ENCODE results near the gene SAFB2.

SAFB2 gene

DNA sequence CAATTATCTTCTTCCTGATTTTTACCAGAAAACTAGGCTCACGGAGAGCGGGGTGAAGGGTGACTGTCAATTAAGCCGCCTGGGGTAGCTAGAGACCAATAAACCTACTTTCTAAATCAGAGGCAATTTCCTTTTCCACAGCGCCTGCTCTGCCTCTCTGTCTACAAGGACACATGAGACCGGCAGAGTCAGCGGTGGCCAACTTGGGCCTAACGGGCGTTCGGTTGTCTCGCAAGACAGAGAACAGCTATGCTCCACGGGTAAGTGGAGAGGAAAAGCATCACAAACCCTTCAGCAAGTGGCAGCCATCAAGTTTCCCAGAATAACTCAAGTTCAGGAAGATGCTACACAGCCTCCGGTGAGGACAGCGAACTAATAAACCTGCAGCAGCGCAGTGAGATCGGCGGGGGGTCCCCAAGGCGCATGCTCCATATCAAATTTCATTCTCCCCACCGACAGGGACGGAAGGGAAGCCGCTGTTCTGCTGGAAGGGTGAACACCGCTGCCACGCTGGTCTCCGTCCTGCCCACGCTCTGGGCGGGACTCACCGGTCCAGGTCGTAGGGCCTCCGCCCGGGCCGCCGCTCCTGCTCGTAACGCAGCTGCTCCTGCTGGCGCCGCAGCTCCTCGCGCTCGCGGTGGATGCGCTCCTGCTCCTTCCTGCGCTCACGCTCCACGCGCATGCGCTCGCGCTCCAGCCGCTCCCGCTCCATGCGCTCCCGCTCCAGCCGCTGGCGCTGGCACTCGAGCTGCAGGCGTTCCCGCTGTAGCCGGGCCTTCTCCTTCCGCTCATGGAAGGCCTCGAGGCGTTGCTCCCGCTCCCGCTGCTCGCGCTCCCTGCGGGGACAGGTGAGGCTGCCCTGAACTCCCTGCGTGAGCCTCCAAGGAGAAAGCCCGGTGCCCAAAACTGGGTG lies 29.0 kb downstream of the SAFB2 start:
- Mint-ChIP-seq H3K27ac (peak overlapping the region in 1 of 3 experiments; percentile 61), H3K4me3 (no peak overlapping the region), H3K27me3 (ENCODE audit: low read depth) (no peaks in the 10 kb centered on the region), H3K36me3 (ENCODE audit: low read depth) (peaks cover 73% of the 10 kb centered on the region), H3K9me3 (no peaks in the 10 kb centered on the region), H3K4me1 (no peaks in the 10 kb centered on the region)
- TF ChIP-seq, protein P1, sequence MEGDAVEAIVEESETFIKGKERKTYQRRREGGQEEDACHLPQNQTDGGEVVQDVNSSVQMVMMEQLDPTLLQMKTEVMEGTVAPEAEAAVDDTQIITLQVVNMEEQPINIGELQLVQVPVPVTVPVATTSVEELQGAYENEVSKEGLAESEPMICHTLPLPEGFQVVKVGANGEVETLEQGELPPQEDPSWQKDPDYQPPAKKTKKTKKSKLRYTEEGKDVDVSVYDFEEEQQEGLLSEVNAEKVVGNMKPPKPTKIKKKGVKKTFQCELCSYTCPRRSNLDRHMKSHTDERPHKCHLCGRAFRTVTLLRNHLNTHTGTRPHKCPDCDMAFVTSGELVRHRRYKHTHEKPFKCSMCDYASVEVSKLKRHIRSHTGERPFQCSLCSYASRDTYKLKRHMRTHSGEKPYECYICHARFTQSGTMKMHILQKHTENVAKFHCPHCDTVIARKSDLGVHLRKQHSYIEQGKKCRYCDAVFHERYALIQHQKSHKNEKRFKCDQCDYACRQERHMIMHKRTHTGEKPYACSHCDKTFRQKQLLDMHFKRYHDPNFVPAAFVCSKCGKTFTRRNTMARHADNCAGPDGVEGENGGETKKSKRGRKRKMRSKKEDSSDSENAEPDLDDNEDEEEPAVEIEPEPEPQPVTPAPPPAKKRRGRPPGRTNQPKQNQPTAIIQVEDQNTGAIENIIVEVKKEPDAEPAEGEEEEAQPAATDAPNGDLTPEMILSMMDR (IDR thresholded peaks at IDR 0.05; ENCODE audit: unreplicated experiment in 3 of 3) = no peak

DNA sequence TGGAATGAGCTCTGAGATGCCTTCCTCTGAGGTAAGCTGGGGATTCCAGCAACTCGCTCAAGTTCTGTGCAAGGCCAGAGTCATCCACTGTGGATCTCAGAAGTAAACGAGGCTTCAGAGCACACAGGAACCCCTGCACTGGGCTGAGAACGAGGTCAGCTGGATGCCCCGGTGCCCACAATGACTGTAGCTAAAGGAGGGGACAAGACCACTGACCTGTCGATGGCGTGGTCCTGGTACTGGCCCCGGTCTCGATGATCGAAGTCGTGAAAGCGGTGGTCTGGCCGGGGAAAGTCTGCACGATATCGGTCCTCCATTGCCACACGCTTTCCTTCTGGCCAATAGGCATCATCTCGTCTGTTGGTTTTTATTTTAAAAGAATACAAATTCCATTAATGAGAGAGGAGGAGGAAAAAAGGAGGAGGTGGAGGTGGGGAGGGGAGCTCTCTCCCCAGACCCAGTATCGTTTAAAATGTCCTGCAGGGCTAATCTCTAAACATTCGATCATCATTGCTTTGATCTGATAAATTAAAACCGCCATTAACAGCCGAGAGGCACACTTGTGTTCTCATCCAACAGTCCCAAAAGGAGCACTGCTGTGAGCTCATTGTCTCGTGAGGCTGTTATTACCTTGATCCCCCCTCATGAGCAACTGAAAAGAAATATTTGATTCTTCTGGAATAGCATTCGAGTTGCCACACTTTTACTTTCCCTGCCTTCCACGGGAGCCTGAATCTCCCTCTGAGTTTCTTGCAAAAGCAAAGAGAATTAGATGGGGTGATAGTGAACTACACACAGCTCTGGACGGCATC lies 29.8 kb downstream of the SAFB2 start:
- TF ChIP-seq, protein P1 (IDR thresholded peaks at IDR 0.05; ENCODE audit: unreplicated experiment in 3 of 3) = no peak
- H3K4me1 Mint-ChIP-seq = no peaks in the 10 kb centered on the region
- no peaks in the 10 kb centered on the region for H3K27me3 Mint-ChIP-seq (ENCODE audit: low read depth)
- no peak overlapping the region for H3K4me3 Mint-ChIP-seq
- H3K36me3 Mint-ChIP-seq (ENCODE audit: low read depth) = peaks cover 76% of the 10 kb centered on the region
- no peaks in the 10 kb centered on the region for H3K9me3 Mint-ChIP-seq
- H3K27ac Mint-ChIP-seq = peak overlapping the region in 1 of 3 experiments; percentile 61

- peaks cover 74% of the 10 kb centered on the region for H3K36me3 Mint-ChIP-seq (ENCODE audit: low read depth)
- no peaks in the 10 kb centered on the region for H3K27me3 Mint-ChIP-seq (ENCODE audit: low read depth)
- no peaks in the 10 kb centered on the region for H3K9me3 Mint-ChIP-seq
- peaks cover 4% of the 10 kb centered on the region for H3K4me1 Mint-ChIP-seq
- TF ChIP-seq, protein P1 (IDR thresholded peaks at IDR 0.05; ENCODE audit: unreplicated experiment in 3 of 3) = no peak
- no peak overlapping the region for H3K4me3 Mint-ChIP-seq
- H3K27ac Mint-ChIP-seq = no peak overlapping the region
Measured at GRCh38 chr19:5591476-5591875, 31.1 kb downstream of the SAFB2 start.

DNA sequence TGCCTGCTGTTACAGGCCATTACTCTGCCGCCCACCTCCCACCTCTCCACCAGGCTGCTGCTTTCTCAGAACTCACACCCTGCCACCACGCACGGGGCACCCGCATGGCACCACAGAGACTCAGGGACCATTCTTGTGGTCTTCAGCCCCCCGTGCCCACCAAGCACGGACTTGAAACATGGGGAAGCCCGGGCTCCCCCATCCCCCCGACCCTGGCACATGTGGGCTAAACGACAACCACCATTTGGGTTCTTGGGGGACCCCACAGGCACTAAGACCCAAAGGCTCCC lies 31.8 kb downstream of the SAFB2 start:
- no peak overlapping the region for H3K27ac Mint-ChIP-seq

GRCh38 chr19:5590151-5590864 lies 32.3 kb downstream of the SAFB2 start:
- Mint-ChIP-seq H3K36me3 (ENCODE audit: low read depth) (peaks cover 69% of the 10 kb centered on the region), H3K27ac (no peak overlapping the region), H3K4me1 (peaks cover 16% of the 10 kb centered on the region), H3K9me3 (no peaks in the 10 kb centered on the region), H3K27me3 (ENCODE audit: low read depth) (no peaks in the 10 kb centered on the region), H3K4me3 (no peak overlapping the region)
- TF ChIP-seq, protein P1 (IDR thresholded peaks at IDR 0.05; ENCODE audit: unreplicated experiment in 3 of 3) = no peak

More for the DNA sequence above, 31.8 kb downstream of the SAFB2 start:
- TF ChIP-seq, protein P1 (IDR thresholded peaks at IDR 0.05; ENCODE audit: unreplicated experiment in 3 of 3) = no peak
- peaks cover 71% of the 10 kb centered on the region for H3K36me3 Mint-ChIP-seq (ENCODE audit: low read depth)
- H3K9me3 Mint-ChIP-seq = no peaks in the 10 kb centered on the region
- peaks cover 11% of the 10 kb centered on the region for H3K4me1 Mint-ChIP-seq
- no peak overlapping the region for H3K4me3 Mint-ChIP-seq
- H3K27me3 Mint-ChIP-seq (ENCODE audit: low read depth) = no peaks in the 10 kb centered on the region

All from nephron (organoid).